ENCODE measurements around the gene INSM2. TPM values are rescaled to one million over a fixed set of nuclear protein-coding genes. Genes with fewer than 3 reads are reported as not detected.
A peak's percentile ranks its signal among the peaks of the same experiment; 100 is the strongest.

Gene INSM2
- total and polyA plus RNA-seq, 2 experiments from 2014 or later = not detected

- peaks cover 56% of the 10 kb centered on the region for H3K27me3 ChIP-seq (replicated peaks; ENCODE audit: insufficient read depth)
- H3K36me3 ChIP-seq (ENCODE audit: low read depth) = no peaks in the 10 kb centered on the region
- H3K27ac ChIP-seq = no peak overlapping the region
- no peak for DNase-seq
- TF ChIP-seq EZH2phosphoT487 (IDR thresholded peaks at IDR 0.05; ENCODE audit: insufficient read depth, low read depth) = no peak
- no peak for TF ChIP-seq EZH2 (IDR thresholded peaks at IDR 0.05; ENCODE audit: insufficient read depth, poor library complexity, severe bottlenecking)
- H3K4me1 ChIP-seq (ENCODE audit: insufficient read depth) = 0 out of 2 replicates have a peak, but pooled peaks cover 3% of the 10 kb centered on the region
- H3K4me3 ChIP-seq = no peak overlapping the region
- H3F3A ChIP-seq (ENCODE audit: insufficient read depth) = no peaks in the 10 kb centered on the region
- no peak overlapping the region for H3K4me2 ChIP-seq (ENCODE audit: unreplicated experiment)
- no peak overlapping the region for H3K9ac ChIP-seq
- H3K9me2 ChIP-seq (ENCODE audit: insufficient read depth) = no peaks in the 10 kb centered on the region
- 32 to 33% methylated on average over 1 of the region's 1 CpG for WGBS, 2 experiments (ENCODE audit: low coverage in 1 of 2, low lambda C conversion rate in 2 of 2, missing lambda C conversion rate in 2 of 2)
- H3K79me2 ChIP-seq (ENCODE audit: insufficient read depth) = no peaks in the 10 kb centered on the region
- H3K9me3 ChIP-seq (ENCODE audit: low read depth) = no peaks in the 10 kb centered on the region
- no peak overlapping the region for H2AFZ ChIP-seq
- in situ Hi-C loops (cut with MboI) = no loop called here
- no peaks in the 10 kb centered on the region for H4K20me1 ChIP-seq (ENCODE audit: insufficient read depth)
Observed at GRCh38 chr14:35531960-35532747, 1.8 kb upstream of the INSM2 start.

- peak overlapping the region; percentile 64 for H2AFZ ChIP-seq
Observed at GRCh38 chr14:35532783-35533356, 1.1 kb upstream of the INSM2 start.

GRCh38 chr14:35534208-35534872, 376 bp downstream of the INSM2 start:
- Histone ChIP-seq H3K9ac (no peak overlapping the region), H3K27ac (no peak overlapping the region), H3K4me3 (peak overlapping the region; percentile 65), H3K4me2 (ENCODE audit: unreplicated experiment) (peak overlapping the region; percentile 75), H3F3A (ENCODE audit: insufficient read depth) (no peaks in the 10 kb centered on the region), H3K36me3 (ENCODE audit: low read depth) (no peaks in the 10 kb centered on the region), H3K4me1 (ENCODE audit: insufficient read depth) (0 out of 2 replicates have a peak, but pooled peaks cover 3% of the 10 kb centered on the region), H3K9me3 (ENCODE audit: low read depth) (no peaks in the 10 kb centered on the region), H2AFZ (peak overlapping the region; percentile 64), H3K9me2 (ENCODE audit: insufficient read depth) (no peaks in the 10 kb centered on the region), H3K79me2 (ENCODE audit: insufficient read depth) (no peaks in the 10 kb centered on the region), H4K20me1 (ENCODE audit: insufficient read depth) (no peaks in the 10 kb centered on the region), H3K27me3 (replicated peaks; ENCODE audit: insufficient read depth) (peaks cover 52% of the 10 kb centered on the region)
- WGBS, 2 experiments (ENCODE audit: low coverage in 1 of 2, low lambda C conversion rate in 2 of 2, missing lambda C conversion rate in 2 of 2) = 6 to 11% methylated on average over 40 to 57 of the region's 77 CpGs
- TF ChIP-seq EZH2 (IDR thresholded peaks at IDR 0.05; ENCODE audit: insufficient read depth, poor library complexity, severe bottlenecking) = peak; percentile 62
- no peak for TF ChIP-seq EZH2phosphoT487 (IDR thresholded peaks at IDR 0.05; ENCODE audit: insufficient read depth, low read depth)
- peak; percentile 34 for DNase-seq
- in situ Hi-C loops (cut with MboI) = no loop called here

More at GRCh38 chr14:35532783-35533356, 1.1 kb upstream of the INSM2 start:
- H3K9me2 ChIP-seq (ENCODE audit: insufficient read depth) = no peaks in the 10 kb centered on the region
- no peaks in the 10 kb centered on the region for H3K9me3 ChIP-seq (ENCODE audit: low read depth)
- H4K20me1 ChIP-seq (ENCODE audit: insufficient read depth) = no peaks in the 10 kb centered on the region
- in situ Hi-C loops (cut with MboI) = no loop called here
- no peaks in the 10 kb centered on the region for H3K36me3 ChIP-seq (ENCODE audit: low read depth)
- TF ChIP-seq EZH2phosphoT487 (IDR thresholded peaks at IDR 0.05; ENCODE audit: insufficient read depth, low read depth) = 0 out of 2 replicates have a peak, but pooled peaks have one; percentile 28
- TF ChIP-seq EZH2 (IDR thresholded peaks at IDR 0.05; ENCODE audit: insufficient read depth, poor library complexity, severe bottlenecking) = peak; percentile 72
- H3K9ac ChIP-seq = no peak overlapping the region
- no peak for DNase-seq
- no peaks in the 10 kb centered on the region for H3F3A ChIP-seq (ENCODE audit: insufficient read depth)
- WGBS, 2 experiments (ENCODE audit: low coverage in 1 of 2, low lambda C conversion rate in 2 of 2, missing lambda C conversion rate in 2 of 2) = 12% methylated on average over 6 of the region's 6 CpGs
- peak overlapping the region; percentile 75 for H3K4me2 ChIP-seq (ENCODE audit: unreplicated experiment)
- no peaks in the 10 kb centered on the region for H3K79me2 ChIP-seq (ENCODE audit: insufficient read depth)
- H3K4me3 ChIP-seq = peak overlapping the region; percentile 65
- H3K27me3 ChIP-seq (replicated peaks; ENCODE audit: insufficient read depth) = peaks cover 56% of the 10 kb centered on the region
- 0 out of 2 replicates have a peak, but pooled peaks cover 3% of the 10 kb centered on the region for H3K4me1 ChIP-seq (ENCODE audit: insufficient read depth)
- H3K27ac ChIP-seq = no peak overlapping the region

- DNase-seq = peak; percentile 80
- TF ChIP-seq EZH2 (IDR thresholded peaks at IDR 0.05; ENCODE audit: insufficient read depth, poor library complexity, severe bottlenecking) (peak; percentile 74), EZH2phosphoT487 (IDR thresholded peaks at IDR 0.05; ENCODE audit: insufficient read depth, low read depth) (0 out of 2 replicates have a peak, but pooled peaks have one; percentile 4)
- Histone ChIP-seq H4K20me1 (ENCODE audit: insufficient read depth) (no peaks in the 10 kb centered on the region), H2AFZ (no peak overlapping the region), H3K27me3 (replicated peaks; ENCODE audit: insufficient read depth) (peaks cover 47% of the 10 kb centered on the region), H3F3A (ENCODE audit: insufficient read depth) (no peaks in the 10 kb centered on the region), H3K9me2 (ENCODE audit: insufficient read depth) (no peaks in the 10 kb centered on the region), H3K4me3 (peak overlapping the region; percentile 56), H3K36me3 (ENCODE audit: low read depth) (no peaks in the 10 kb centered on the region), H3K9ac (no peak overlapping the region), H3K27ac (no peak overlapping the region), H3K4me1 (ENCODE audit: insufficient read depth) (0 out of 2 replicates have a peak, but pooled peaks cover 3% of the 10 kb centered on the region), H3K4me2 (ENCODE audit: unreplicated experiment) (peak overlapping the region; percentile 65), H3K79me2 (ENCODE audit: insufficient read depth) (no peaks in the 10 kb centered on the region), H3K9me3 (ENCODE audit: low read depth) (no peaks in the 10 kb centered on the region)
- 6 to 8% methylated on average over 46 to 53 of the region's 55 CpGs for WGBS, 2 experiments (ENCODE audit: low coverage in 1 of 2, low lambda C conversion rate in 2 of 2, missing lambda C conversion rate in 2 of 2)
- in situ Hi-C loops (cut with MboI) = no loop called here
Observed at GRCh38 chr14:35534873-35535482, 1.0 kb downstream of the INSM2 start.

Measured in GM23248 (cell line).